ENCODE measurements around the gene PFN3.

DNA sequence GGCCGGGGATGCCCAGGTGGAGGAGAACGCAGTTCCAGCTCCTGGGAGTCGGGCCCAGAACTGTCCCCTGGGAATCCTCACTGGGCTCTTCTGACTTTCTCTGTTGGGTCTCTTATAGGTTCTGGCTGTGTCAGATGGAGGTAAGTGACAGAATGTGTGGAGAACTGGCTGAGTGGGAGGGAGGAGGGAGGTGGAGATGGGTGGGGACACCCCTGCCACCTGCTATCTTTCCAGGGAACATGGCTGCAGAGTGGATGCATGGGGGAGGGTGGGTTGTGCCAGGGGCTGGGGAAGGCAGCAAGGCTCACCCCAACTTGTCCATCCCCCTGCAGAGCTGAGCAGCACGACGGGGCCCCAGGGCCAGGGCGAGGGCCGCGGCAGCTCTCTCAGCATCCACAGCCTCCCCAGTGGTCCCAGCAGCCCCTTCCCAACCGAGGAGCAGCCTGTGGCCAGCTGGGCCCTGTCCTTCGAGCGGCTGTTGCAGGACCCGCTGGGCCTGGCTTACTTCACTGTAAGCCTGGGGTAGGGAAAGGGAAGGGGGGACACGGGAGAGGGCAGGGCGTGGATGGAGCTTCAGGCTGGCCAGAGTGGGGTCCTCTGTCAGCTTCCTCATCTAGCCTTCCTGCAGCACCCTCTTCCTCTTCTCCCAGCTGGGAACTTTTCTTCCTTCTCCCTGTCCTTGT, 34.5 kb downstream of the PFN3 start:
- TF ChIP-seq, protein P1, sequence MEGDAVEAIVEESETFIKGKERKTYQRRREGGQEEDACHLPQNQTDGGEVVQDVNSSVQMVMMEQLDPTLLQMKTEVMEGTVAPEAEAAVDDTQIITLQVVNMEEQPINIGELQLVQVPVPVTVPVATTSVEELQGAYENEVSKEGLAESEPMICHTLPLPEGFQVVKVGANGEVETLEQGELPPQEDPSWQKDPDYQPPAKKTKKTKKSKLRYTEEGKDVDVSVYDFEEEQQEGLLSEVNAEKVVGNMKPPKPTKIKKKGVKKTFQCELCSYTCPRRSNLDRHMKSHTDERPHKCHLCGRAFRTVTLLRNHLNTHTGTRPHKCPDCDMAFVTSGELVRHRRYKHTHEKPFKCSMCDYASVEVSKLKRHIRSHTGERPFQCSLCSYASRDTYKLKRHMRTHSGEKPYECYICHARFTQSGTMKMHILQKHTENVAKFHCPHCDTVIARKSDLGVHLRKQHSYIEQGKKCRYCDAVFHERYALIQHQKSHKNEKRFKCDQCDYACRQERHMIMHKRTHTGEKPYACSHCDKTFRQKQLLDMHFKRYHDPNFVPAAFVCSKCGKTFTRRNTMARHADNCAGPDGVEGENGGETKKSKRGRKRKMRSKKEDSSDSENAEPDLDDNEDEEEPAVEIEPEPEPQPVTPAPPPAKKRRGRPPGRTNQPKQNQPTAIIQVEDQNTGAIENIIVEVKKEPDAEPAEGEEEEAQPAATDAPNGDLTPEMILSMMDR (conservative IDR thresholded peaks at IDR 0.05; ENCODE audit: low read depth in 2 of 2): no peak
- no peak for TF ChIP-seq JUNB (IDR thresholded peaks at IDR 0.05; ENCODE audit: unreplicated experiment)
- TF ChIP-seq, protein P2, sequence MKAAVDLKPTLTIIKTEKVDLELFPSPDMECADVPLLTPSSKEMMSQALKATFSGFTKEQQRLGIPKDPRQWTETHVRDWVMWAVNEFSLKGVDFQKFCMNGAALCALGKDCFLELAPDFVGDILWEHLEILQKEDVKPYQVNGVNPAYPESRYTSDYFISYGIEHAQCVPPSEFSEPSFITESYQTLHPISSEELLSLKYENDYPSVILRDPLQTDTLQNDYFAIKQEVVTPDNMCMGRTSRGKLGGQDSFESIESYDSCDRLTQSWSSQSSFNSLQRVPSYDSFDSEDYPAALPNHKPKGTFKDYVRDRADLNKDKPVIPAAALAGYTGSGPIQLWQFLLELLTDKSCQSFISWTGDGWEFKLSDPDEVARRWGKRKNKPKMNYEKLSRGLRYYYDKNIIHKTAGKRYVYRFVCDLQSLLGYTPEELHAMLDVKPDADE (IDR thresholded peaks at IDR 0.05): no peak

Measured in GM23338 (cell line).